GM21737 (cell line): ENCODE results near the gene MRO.
"Not testable (repeated sequence)": the region's sequence is repeated elsewhere in the genome, so short reads cannot be mapped to it uniquely, and the experiment has no call there.

ENCODE experiments used
- ATAC-seq: cut with Tn5 transposase; IDR thresholded peaks from one replicate; pipeline ENCODE4 v1.9.1; 2021; ENCODE audit warnings: mild to moderate bottlenecking, moderate library complexity; ENCODE audit not compliant: unreplicated experiment

MRO gene

DNA sequence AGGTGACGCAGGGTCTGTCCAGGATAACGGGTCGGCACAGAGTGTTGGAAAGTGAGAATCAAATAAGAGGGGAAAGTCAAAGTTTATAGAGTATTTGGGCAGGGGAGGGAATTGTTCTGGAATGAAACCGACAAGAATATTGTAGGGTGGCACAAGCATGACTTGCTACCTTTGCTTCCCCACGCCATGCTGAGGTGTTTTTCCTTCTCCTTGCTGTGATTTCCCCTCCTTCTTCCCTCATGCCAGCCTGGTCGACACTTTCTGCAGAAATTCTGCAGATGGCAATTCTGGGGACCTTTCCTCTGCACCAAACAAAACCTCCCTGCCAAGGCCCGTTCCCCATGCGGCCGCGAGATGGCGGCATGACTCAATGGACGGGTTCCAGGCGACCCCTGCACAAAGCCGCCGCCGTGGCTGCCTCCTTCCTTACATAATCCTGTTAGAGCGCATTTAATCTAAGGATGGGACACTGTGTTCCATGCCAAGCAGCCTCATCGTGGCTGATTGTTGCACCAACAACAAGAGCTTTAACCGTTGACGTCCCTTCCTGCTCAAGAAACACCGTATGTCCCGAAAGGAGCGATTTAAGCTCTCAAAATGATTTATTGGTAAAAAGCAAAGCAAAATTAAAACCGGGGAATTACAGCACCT is at the start of gene MRO:
Gene MRO (minus strand): TSS at position 289 of the 651 bp plus-strand sequence. CDS start 10,616 bp downstream, outside the sequence.
- peak; percentile 83 for ATAC-seq

DNA sequence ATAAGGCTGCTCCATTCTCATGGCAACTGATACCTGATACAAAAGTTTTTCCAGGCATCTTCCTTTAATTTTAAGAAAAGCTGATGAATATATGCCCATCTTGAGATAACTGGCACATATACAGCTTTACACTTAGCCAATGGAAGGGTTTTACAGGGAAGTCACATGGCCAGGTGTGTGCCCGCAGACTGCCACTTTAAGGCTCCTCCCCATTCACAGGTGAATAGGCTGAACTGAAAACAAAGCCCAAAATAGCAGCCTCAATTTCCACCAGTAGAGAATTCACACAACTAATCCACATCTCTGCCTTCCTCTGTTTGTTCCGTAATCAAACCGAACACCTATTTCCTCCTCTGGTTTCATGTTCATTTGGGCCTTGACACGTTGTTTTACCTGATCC is 49.3 kb upstream of the MRO start:
- ATAC-seq = no peak

DNA sequence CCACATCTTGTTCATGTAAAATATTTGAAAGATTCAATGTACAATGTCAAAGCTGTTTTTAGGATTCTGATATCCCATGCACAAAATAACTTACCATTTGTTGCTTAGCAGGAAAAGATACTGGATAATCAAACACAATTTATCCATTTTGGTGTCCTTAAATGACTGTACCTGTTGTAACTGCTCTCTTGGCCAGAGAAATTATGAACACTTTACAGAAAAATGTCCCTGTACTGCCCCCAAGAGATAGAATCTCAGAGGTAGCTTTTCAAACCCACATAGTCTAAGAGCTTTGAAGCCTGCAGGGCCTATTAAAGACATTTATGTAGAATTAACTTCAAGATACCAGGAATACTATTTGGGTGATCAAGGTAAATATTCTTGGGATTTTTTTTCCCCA is 46.9 kb upstream of the MRO start:
- no peak for ATAC-seq

DNA sequence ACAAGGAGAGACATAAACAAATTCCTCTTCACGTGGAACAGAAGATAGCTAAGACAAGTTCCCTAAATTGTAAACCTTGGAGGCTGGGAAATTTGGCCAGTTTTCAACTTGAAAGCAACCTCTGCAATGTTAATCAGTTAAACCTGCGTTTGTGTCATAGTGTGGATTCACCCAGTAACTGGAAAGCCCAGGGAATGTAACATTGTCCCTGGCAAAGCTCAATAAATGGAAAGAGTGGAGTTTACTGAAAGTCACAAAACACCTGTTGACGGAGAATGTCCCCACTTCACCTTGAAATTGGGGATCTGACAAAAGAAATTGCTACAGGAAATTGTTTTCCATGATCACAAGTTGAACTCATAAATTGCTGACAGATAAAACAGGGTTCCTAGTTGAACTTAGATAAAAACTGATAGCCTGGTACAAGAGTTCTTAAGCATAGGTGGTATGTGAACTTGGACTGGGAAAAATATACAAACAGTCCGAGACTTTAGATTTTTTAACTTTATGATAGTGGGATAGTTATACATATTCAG is 44.1 kb upstream of the MRO start:
- ATAC-seq = no peak

DNA sequence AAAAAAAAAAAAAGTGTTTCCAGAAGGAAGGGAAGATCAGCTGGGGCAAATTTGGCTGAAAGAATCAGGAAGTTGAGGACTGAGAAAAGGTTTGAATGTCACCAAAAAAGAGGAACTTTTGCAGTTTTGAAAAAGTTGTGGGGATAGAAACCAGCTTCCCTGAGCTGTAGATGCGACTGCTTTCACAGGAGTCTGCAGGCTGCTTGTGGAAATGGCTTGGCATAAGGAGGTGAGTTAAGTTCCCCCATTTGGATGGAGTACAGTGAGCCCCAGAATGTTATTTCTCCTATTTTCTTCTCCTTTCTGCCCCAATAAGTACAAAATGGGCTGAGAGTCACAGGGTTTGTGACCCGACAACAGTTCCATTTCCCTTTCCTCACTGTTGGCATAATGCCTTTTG is 42.6 kb upstream of the MRO start:
- no peak for ATAC-seq

DNA sequence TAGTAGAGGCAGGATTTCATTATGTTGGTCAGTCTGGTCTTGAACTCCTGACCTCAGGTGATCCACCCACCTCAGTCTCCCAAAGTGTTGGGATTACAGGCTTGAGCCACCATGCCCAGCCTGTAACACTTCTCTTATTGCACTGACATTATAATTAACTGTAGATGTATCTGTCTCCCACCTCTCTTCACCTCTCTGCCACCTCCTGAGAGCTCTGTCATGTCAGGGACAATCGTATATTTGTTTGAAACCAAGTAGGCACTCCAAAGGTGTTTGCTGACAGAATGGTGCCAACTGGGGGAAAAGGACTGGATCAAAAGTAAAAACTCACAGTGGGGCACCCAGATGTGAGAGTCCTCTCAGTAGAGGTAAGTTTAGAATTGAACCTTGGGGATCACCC is 41.8 kb upstream of the MRO start:
- no peak for ATAC-seq

DNA sequence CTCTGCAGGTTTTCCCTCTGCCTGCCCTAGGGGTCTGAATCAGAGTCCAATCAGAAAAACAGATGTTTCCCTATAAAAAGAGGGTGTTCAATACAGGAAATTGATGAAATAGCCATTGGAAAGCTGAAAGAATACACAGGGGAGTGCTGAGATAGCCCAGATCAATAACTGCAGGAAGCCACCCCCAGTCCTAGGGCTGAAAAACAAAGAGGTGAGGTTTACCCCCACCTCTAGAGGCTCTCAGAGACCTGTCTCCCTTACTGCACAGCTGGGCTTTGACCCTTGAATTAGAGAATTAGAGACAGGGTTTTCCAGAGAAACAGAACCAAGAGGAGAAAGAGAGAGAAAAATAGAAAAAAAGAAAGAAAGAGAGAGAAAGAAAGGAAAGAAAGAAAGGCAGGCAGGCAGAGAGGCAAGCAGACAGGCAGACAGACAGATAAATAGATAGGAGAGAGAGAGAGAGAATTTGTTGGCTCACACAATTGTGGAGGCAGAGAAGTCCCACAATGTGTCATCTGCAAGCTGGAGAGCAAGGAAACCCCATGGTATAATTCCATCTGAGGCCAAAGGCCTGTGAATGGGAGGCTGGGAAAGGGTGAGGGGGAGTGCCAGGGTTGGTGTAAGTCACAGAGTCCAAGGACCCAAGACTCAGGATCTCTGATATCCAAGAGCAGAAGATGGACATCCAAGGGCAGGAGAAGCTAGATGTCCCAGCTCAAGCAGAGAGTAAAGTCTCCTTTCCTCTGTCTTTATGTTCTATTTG is 40.2 kb upstream of the MRO start:
- ATAC-seq = no peak

DNA sequence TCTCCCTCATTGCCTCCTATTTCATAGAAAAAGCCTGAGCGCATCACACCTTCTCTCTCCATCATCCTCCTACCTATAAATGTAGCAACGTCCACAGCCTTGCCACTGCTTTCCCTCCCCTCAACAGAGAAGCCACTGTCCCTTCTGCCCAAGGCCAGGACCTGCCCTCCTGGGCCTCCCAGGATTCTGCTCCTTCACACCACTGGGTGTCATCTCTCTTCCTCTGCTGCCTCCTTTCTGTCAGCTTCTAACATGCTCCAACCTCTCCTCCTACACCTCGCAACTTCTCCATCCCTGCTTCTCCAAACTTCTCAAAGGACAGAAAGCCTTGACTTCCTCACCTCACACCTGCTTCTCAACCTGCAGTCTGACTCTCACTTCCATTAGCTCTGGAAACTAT is 37.9 kb upstream of the MRO start:
- no peak for ATAC-seq

DNA sequence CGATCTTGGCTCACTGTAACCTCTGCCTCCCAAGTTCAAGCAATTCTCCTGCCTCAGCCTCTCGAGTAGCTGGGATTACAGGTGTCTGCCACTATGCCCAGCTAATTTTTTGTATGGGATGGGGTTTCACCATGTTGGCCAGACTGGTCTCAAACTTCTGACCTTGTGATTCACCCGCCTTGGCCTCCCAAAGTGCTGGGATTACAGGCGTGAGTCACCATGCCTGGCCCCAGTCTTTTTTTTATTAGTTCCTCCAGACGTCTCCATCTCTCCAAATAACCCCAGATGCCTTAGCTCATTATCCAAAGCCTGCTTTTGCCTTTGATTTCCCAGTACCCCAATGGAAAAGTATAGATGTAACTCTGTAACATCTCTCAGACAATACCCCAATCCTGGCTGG is 37.4 kb upstream of the MRO start:
- ATAC-seq = not testable (repeated sequence)

DNA sequence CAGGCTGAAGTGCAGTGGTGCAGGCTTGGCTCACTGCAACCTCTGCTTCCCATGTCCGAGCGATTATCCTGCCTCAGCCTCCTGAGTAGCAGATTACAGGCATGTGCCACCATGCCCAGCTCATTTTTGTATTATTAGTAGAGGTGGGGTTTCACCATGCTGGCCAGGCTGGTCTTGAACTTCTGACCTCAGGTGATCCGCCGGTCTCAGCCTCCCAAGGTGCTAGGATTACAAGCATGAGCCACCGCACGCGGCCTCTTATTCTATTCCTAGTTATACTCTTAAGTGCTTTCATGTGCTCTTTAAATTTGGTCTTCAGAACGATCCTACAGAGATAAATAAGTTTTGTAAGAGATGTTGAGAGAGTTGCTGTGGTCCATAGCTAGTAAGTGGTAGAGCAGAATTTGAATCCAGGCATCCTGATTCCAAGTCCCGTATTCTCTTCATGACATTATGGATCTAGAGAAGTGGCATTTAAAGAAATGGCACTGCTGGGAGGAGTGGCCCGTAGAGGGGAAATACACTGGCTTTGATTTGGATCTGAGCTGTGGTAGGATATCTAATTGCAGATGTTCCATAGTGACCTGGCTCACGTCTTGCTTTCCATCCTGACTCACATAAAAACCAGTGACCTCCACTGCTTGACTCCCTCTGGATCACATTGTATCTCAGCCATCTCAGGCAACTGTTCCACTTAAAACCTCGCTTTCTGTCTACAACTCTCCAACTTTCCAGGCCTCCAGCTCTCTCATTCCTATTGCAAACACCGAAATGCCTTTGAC is 36.4 kb upstream of the MRO start:
- no peak for ATAC-seq

DNA sequence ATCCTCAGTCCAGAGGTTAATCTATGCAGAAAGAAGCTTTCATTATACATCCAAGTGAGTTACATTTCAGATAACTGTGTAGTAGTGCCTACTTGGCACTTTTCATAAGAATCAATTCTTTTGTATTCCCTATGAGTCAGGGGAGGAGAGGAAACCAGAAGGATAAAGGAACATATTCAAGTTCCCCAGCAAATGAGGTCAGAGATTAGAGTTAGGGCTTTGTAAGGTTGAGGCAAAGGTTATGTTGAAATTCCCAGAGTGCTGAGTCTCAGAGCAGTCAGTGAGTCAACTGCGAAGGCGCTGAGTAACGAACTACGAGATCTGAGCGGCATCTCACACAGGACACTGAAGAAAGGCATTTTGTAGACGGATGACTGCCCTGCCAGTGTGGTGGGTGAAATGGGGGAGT is 34.1 kb upstream of the MRO start:
- no peak for ATAC-seq

DNA sequence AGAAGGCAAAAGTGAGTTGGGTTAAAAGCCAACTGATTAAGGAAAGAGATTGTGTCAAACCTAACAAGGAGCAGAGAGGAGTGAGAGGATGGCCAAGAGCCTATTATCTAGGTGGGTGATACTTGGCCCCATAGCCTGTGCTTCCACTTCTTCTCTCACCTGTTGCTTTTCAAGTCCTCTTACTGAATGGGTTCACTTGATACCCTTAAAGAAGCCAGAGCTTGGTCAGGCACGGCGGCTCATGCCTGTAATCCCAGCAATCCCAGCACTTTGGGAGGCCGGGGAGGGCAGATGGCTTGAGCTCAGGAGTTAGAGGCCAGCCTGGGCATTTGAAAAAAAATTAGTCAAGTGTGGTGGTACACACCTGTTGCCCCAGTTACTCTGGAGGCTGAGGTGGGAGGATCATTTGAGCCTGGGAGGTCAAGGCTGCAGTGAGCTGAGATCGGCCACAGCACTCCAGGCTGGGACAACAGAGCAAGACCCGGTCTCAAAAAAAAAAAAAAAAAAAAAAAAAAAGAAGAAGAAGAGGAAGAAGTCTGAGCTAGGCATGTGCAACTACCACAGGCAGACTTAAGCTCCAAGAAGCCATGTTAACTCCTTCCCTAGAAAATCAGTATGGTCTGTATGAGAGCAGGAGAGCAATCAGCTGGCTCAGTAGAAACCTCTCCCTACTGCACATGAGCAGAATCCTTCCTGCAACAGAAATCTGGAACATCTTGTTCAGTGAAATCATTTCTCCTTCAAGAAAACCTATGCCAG is 30.7 kb upstream of the MRO start:
- no peak for ATAC-seq

DNA sequence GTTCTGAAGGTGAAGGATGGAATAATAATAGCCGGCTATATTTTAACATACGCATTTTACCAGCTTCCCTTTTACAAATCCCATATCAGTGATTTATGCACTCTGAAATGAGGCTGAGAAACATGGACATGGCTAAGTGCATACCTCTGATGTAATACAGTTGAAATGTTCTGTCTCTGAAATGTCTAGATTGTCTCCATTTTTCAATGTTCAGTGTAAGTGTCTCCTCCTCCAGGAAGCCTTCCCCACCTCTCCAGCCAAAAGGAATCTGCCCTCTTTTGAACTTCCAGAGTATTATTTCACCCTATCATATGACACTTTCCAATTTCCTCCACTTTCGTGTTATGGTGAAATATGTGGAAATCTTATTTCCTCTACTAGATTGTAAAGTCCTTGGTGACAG is 29.6 kb upstream of the MRO start:
- no peak for ATAC-seq

DNA sequence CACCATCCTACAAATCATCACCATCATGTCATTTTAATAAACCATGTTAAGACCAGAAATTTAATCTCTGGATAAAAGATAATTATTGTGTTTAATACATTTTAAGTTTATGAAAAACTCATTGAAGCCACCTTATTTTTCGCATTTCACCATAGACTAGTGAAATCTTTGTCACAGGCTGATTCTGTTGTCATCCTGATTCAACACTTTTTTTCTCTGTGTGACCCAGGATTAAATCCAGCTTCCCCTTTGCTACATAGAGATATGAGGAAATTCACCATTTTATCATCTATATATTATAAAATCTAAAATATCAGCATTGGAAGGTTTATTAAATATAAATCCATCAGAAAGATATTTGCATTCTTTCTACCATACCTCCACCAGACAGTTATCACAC is 29.2 kb upstream of the MRO start:
- no peak for ATAC-seq

DNA sequence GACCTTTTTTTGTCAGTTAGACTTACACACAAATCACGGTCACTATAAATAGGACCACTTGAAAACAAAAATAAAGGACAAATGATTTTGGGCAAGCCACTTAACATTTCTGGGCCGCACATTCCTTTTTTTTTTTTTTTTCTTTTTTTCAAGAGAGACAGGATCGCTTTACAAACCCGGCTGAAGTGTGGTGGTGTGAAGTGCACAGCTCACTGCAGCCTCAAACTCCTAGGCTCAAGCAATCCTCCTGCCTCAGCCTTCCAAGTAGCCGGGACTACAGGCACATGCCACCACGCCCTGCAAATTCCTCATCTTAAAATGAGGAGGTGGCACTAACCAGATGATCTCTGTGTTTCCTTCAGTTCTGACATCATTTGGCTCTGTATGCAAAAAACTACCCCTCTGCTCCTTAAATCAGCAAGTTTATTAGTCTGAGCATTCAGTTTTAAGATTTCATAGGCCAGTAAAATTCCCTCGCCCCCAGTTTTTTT is 28.3 kb upstream of the MRO start:
- no peak for ATAC-seq

DNA sequence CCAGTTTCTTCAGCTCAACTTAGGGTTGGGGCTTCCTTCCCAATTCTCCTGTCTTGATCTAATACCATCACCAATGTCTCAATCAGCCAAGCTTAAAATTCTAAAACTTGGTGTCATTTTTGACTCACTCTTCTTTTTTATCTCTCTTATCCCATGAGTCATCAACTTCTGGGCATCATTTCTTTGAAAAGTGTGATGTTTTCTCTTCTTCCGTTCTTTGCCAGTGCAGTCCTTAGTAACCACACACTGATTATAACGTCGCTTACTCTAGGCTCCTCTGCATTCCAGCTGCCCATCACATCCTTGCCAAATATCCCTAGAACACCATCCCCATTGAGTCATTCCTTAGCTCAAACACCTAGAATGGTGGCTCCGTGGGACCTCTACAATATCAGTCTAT is 27.4 kb upstream of the MRO start:
- ATAC-seq = no peak

DNA sequence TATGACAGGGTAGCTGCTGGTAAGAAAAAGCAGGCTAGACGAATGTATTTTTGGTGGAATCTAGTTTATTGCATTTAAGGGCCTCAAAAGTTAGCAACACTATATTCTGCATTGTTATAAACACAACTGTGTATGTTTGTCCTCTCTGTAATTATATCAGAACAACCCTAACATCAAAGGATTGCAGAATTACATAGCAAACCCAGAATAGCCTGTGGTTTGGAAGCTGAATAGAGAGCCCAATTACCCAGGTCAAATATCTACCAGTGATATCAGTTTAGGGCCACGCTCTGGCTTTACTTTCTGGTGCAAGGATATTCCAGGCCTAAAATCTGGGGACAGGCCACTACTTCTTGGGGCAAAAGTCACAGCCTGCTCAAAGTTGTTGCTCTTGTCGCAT is 25.1 kb upstream of the MRO start:
- ATAC-seq = no peak

DNA sequence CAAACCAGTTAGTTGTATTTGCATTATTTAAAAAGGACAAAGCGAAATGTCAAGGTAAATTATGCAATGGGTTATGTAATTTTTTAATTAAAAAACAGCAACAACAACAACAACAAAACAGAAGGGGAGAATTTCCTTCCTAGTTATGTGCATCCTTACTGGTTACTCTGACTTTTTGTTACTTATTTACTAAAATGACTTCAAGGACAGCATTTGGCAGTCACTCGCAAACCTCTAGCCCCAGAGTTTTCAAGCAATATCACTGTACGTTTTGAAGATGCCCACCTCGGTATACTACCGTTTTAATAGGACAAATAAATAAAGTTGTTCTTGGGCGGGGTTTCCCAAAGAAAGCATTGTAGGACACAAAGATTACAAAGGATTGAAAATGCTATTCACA is 24.7 kb upstream of the MRO start:
- ATAC-seq = no peak

DNA sequence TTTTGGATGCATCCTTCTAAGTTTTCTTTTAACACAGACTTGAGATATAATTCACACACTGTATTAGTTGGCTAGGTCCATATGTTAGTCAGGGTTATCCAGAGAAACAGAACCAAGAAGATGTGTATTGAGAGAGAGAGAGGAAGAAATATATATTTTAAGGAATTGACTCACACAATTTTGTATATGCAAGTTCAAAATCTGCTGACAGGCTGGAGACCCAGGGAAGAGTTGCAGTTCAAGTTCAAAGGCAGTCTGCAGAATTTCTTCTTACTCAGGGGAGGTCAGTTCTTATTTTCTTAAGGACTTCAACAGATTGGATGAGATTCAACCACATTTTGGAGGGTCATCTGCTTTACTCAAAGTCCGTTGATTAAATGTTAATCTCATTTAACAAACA is 23.0 kb upstream of the MRO start:
- no peak for ATAC-seq

DNA sequence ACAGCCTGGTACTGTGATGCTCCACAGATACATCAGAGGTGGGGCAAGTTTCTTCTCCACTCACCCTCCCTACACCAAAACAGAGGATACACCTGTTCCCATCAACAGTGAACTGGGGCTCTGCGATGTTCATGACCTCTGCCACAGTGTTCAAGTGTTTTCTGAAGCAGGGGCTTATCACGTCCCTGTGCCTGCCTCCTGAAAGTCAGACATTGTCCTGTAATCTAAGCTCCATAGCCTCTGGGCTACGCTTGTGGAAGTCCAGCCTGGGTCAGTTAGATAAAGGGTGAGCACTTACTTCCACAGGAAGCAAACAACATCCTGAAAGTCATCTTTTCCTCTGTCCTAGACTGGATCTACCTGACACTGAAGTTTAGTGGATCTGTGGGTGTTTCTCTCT is 20.2 kb upstream of the MRO start:
- ATAC-seq = no peak

DNA sequence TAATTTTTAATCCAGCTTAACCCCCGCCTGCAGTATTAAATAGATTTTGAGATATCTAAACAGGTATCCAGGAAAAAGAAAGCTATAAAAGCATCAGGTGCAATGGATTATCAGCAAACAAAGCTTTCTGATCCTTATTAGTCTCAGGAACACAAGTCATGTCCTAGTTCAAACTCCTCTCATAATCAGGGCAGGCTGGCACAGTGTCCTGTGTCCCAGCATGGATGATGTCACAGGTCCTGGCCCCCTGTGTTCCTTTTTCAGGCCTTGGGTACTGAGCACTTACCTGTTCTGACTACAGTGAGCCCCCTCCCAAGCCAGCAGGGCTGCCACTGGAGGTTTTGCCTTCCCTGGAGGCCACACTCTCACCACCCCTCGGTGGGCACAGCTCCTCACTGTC is 19.5 kb upstream of the MRO start:
- ATAC-seq = no peak
